T-cell (primary cell): ENCODE results near the gene SAMD7. TPM values are rescaled to one million over a fixed set of nuclear protein-coding genes. Genes with fewer than 3 reads are reported as not detected.

Source experiments
- ATAC-seq, 4 experiments: fragments of 200-7000 bp in 3 of 4; fragments of 150-1000 bp in 1 of 4; cut with Tn5 transposase; replicated peaks in 1 of 4; 1 replicate in 3 of 4; 2 replicates in 1 of 4; pipeline ENCODE4 v1.10.0; 2021; ENCODE audit warnings: moderate library complexity in 3 of 4, mild to moderate bottlenecking in 2 of 4, moderate number of reproducible peaks in 1 of 4
- CTCF ChIA-PET, 2 donors: fragments of 300-600 bp; sonication (Branson Sonifier 250); formaldehyde crosslinking; loops; one replicate each; lab custom pipeline; 2022; ENCODE audit warnings: antibody characterized with exemption in 2 of 2; lab: Charles Lee
- POLR2A ChIA-PET, 2 donors: fragments of 300-600 bp; sonication (Branson Sonifier 250); formaldehyde crosslinking; loops; one replicate each; lab custom pipeline; 2022; ENCODE audit warnings: antibody characterized with exemption in 2 of 2; lab: Charles Lee
- DNase-seq, 35 experiments: peaks; one replicate each; pipeline versions ENCODE4 v3.0.0 to v3.0.0-alpha.2; 2013 to 2023
- H3K27ac ChIP-seq: one replicate; pipeline ENCODE4 v1.5.1; 2013; ENCODE audit warnings: low read length
- H3K27me3 ChIP-seq, 2 experiments: replicated peaks in 1 of 2; 1 replicate in 1 of 2; 2 replicates in 1 of 2; pipeline versions ENCODE4 v1.6.1 to v1.7.0; 2013; ENCODE audit warnings: low read length in 1 of 2, mixed read lengths in 1 of 2; ENCODE audit not compliant: control insufficient read depth in 2 of 2, insufficient read depth in 2 of 2; ENCODE audit errors: extremely low read depth in 1 of 2
- H3K36me3 ChIP-seq, 2 donors: 1 replicate in 1 of 2; 2 replicates in 1 of 2; pipeline versions ENCODE4 v1.6.1 to v1.7.0; 2013; ENCODE audit warnings: low read length in 1 of 2; ENCODE audit not compliant: control insufficient read depth in 2 of 2, insufficient read depth in 1 of 2; ENCODE audit errors: extremely low read depth in 1 of 2
- H3K4me1 ChIP-seq, 2 experiments: 1 replicate in 1 of 2; 2 replicates in 1 of 2; pipeline versions ENCODE4 v1.6.1 to v1.7.0; 2013; ENCODE audit warnings: low read length in 2 of 2, mixed read lengths in 1 of 2; ENCODE audit not compliant: insufficient read depth in 2 of 2, control insufficient read depth in 1 of 2; ENCODE audit errors: extremely low read depth in 1 of 2
- H3K4me3 ChIP-seq, 2 donors: 1 replicate in 1 of 2; 2 replicates in 1 of 2; pipeline versions ENCODE4 v1.5.1 to v1.7.0; 2013; ENCODE audit warnings: mild to moderate bottlenecking in 2 of 2, low read length in 1 of 2, moderate library complexity in 1 of 2; ENCODE audit not compliant: control insufficient read depth in 1 of 2; ENCODE audit errors: extremely low read depth in 1 of 2
- H3K9me3 ChIP-seq: 2 replicates; pipeline ENCODE4 v1.7.0; 2013
- H3K27ac Mint-ChIP-seq, 2 donors: one replicate each; pipeline ENCODE4 v1.8.0; 2020 to 2021; ENCODE audit warnings: mild to moderate bottlenecking in 2 of 2, mixed read lengths in 2 of 2
- H3K27me3 Mint-ChIP-seq, 2 donors: one replicate each; pipeline ENCODE4 v1.8.0; 2021 to 2022; ENCODE audit warnings: mixed read lengths in 2 of 2
- H3K36me3 Mint-ChIP-seq: one replicate; pipeline ENCODE4 v1.8.0; 2021; ENCODE audit warnings: mixed read lengths
- H3K4me1 Mint-ChIP-seq, 3 donors: one replicate each; pipeline ENCODE4 v1.8.0; 2020 to 2022; ENCODE audit warnings: mixed read lengths in 3 of 3, mild to moderate bottlenecking in 1 of 3
- H3K4me3 Mint-ChIP-seq, 3 donors: one replicate each; pipeline ENCODE4 v1.8.0; 2020 to 2022; ENCODE audit warnings: mild to moderate bottlenecking in 3 of 3, mixed read lengths in 3 of 3, moderate library complexity in 3 of 3
- H3K9me3 Mint-ChIP-seq, 3 donors: one replicate each; pipeline ENCODE4 v1.8.0; 2020 to 2022; ENCODE audit warnings: mixed read lengths in 3 of 3
- WGBS: methylation state at CpG from one replicate; pipeline ENCODE4 v1.1.5; 2013; ENCODE audit warnings: missing lambda C conversion rate; ENCODE audit not compliant: insufficient coverage; 5-methylcytosine and 5-hydroxymethylcytosine counted together
- total RNA-seq, 35 experiments: library from RNA in 6 of 35; stranded (reverse) in 6 of 35; fragments of 120-200 nt in 1 of 35; gene quantifications; one replicate each; pipeline versions ENCODE4 v1.2.1 to v1.2.4 and lab custom pipeline; 2013 to 2026

The SAMD7 gene
- total RNA-seq (not detected), total RNA-seq (lab: John Stamatoyannopoulos, UW) (0 reads per million in 29 experiments)
- total RNA-seq (2013), result not detected

- Histone ChIP-seq H3K36me3 (no peaks in the 10 kb centered on the region), H3K4me1 (no peaks in the 10 kb centered on the region), H3K27ac (no peak within 1 kb of the TSS), H3K4me3 (no peak within 1 kb of the TSS), H3K27me3 (peaks cover 0 to 4% of the 10 kb centered on the region in 2 experiments), H3K9me3 (no peaks in the 10 kb centered on the region)
- no CpG with 5 or more reads among the region's 1 CpG for WGBS
- H3K9me3 Mint-ChIP-seq, result no peaks in the 10 kb centered on the region
- peaks cover 0 to 4% of the 10 kb centered on the region in 2 donors for H3K27me3 Mint-ChIP-seq
- ChIA-PET POLR2A (no interaction called here), CTCF (no interaction called here)
- H3K4me3 Mint-ChIP-seq, result no peak within 1 kb of the TSS
- H3K4me1 Mint-ChIP-seq, result peaks cover 0 to 6% (median 4%) of the 10 kb centered on the region in 3 donors
- H3K36me3 Mint-ChIP-seq, result no peaks in the 10 kb centered on the region
- no peak for DNase-seq
- no peak within 1 kb of the TSS for H3K27ac Mint-ChIP-seq
- no peak for ATAC-seq
Observed at GRCh38 chr3:169911272-169911671, at the start of gene SAMD7. TSS of gene SAMD7 (plus strand) at chr3:169911572. CDS start at chr3:169919499, 7,927 bp downstream.

GRCh38 chr3:169861871-169862270, 49.5 kb upstream of the SAMD7 start:
- peaks cover 24 to 29% (median 25%) of the 10 kb centered on the region in 3 donors for H3K4me1 Mint-ChIP-seq
- DNase-seq, result no peak

GRCh38 chr3:169863458-169863899, 47.9 kb upstream of the SAMD7 start:
- Mint-ChIP-seq H3K4me1 (peaks cover 24 to 29% (median 25%) of the 10 kb centered on the region in 3 donors), H3K27me3 (peaks cover 0 to 4% of the 10 kb centered on the region in 2 donors), H3K36me3 (no peaks in the 10 kb centered on the region), H3K4me3 (peak overlapping the region in 1 of 3 donors; percentile 47), H3K9me3 (no peaks in the 10 kb centered on the region), H3K27ac (peak overlapping the region in 1 of 2 donors; percentile 22)
- ChIA-PET POLR2A (no interaction called here), CTCF (interaction anchor here (0.6 to 1.5 kb wide), 11 partner anchors 10 to 223 kb away, joined by 3 to 4 read pairs (median 4); partner anchors contain the start of gene SEC62 (in 1 of the 2))
- no peak overlapping the region for H3K4me3 ChIP-seq
- peaks cover 17 to 26% of the 10 kb centered on the region in 2 experiments for H3K4me1 ChIP-seq
- no peaks in the 10 kb centered on the region for H3K36me3 ChIP-seq
- H3K27me3 ChIP-seq, result peaks cover 0 to 4% of the 10 kb centered on the region in 2 experiments
- H3K9me3 ChIP-seq, result no peaks in the 10 kb centered on the region
- DNase-seq (peak; percentile 7 to 86 (median 42)), ATAC-seq (peak; percentile 56 to 75 (median 60))
- 14% methylated on average over 1 of the region's 6 CpGs for WGBS
- H3K27ac ChIP-seq, result no peak overlapping the region

More at GRCh38 chr3:169861871-169862270, 49.5 kb upstream of the SAMD7 start:
- no peak for ATAC-seq
- WGBS, result 76% methylated on average over 3 of the region's 5 CpGs
- Histone ChIP-seq H3K27ac (no peak overlapping the region), H3K9me3 (no peaks in the 10 kb centered on the region), H3K27me3 (peaks cover 0 to 4% of the 10 kb centered on the region in 2 experiments), H3K4me1 (peaks cover 17 to 26% of the 10 kb centered on the region in 2 experiments), H3K4me3 (no peak overlapping the region), H3K36me3 (no peaks in the 10 kb centered on the region)
- Mint-ChIP-seq H3K27ac (no peak overlapping the region), H3K9me3 (no peaks in the 10 kb centered on the region), H3K36me3 (no peaks in the 10 kb centered on the region), H3K27me3 (peaks cover 0 to 4% of the 10 kb centered on the region in 2 donors), H3K4me3 (no peak overlapping the region)
- POLR2A ChIA-PET, result interaction anchor here in 1 of 2 donors (0.6 kb wide), 1 partner anchor 17 kb away, joined by 6 read pairs; no protein-coding TSS in a partner anchor
- CTCF ChIA-PET, result interaction anchor here (0.5 to 1.7 kb wide), 13 partner anchors 9 to 1012 kb away, joined by 3 to 9 read pairs (median 4); no protein-coding TSS in a partner anchor

GRCh38 chr3:169864270-169864669, 47.1 kb upstream of the SAMD7 start:
- no peaks in the 10 kb centered on the region for H3K9me3 ChIP-seq
- Mint-ChIP-seq H3K4me3 (no peak overlapping the region), H3K27ac (peak overlapping the region in 1 of 2 donors; percentile 44), H3K9me3 (no peaks in the 10 kb centered on the region), H3K36me3 (no peaks in the 10 kb centered on the region), H3K4me1 (peaks cover 24 to 29% (median 25%) of the 10 kb centered on the region in 3 donors), H3K27me3 (peaks cover 0 to 4% of the 10 kb centered on the region in 2 donors)
- ATAC-seq (no peak), DNase-seq (no peak)
- peaks cover 17 to 26% of the 10 kb centered on the region in 2 experiments for H3K4me1 ChIP-seq
- no peak overlapping the region for H3K27ac ChIP-seq
- ChIA-PET CTCF (interaction anchor here (0.7 to 1.5 kb wide), 4 partner anchors 23 to 946 kb away, joined by 3 to 5 read pairs (median 4); partner anchors contain the start of gene SEC62 (in 1 of the 2)), POLR2A (no interaction called here)
- no peak overlapping the region for H3K4me3 ChIP-seq
- peaks cover 0 to 4% of the 10 kb centered on the region in 2 experiments for H3K27me3 ChIP-seq
- no CpG with 5 or more reads among the region's 2 CpGs for WGBS
- no peaks in the 10 kb centered on the region for H3K36me3 ChIP-seq

- POLR2A ChIA-PET, result interaction anchor here in 1 of 2 donors (0.6 kb wide), 1 partner anchor 272 kb away, joined by 3 read pairs; no protein-coding TSS in a partner anchor
- no peaks in the 10 kb centered on the region for H3K9me3 Mint-ChIP-seq
- H3K27me3 ChIP-seq, result peaks cover 0 to 4% of the 10 kb centered on the region in 2 experiments
- H3K36me3 Mint-ChIP-seq, result no peaks in the 10 kb centered on the region
- H3K27me3 Mint-ChIP-seq, result peaks cover 0 to 4% of the 10 kb centered on the region in 2 donors
- WGBS, result 12% methylated on average over 4 of the region's 12 CpGs
- H3K4me1 Mint-ChIP-seq, result peaks cover 28 to 37% (median 29%) of the 10 kb centered on the region in 3 donors
- CTCF ChIA-PET, result interaction anchor here in 1 of 2 donors (0.8 kb wide), 2 partner anchors 171 to 285 kb away, joined by 3 read pairs; no protein-coding TSS in a partner anchor
- H3K4me1 ChIP-seq, result peaks cover 17 to 26% of the 10 kb centered on the region in 2 experiments
- peak overlapping the region; percentile 88 to 92 for H3K27ac Mint-ChIP-seq
- no peaks in the 10 kb centered on the region for H3K36me3 ChIP-seq
- no peaks in the 10 kb centered on the region for H3K9me3 ChIP-seq
- DNase-seq (peak in 10 of 35 experiments; percentile 1 to 29 (median 14)), ATAC-seq (peak; percentile 78 to 85 (median 83))
- H3K4me3 Mint-ChIP-seq, result peak overlapping the region in 2 of 3 donors; percentile 15 to 56
- H3K4me3 ChIP-seq, result no peak overlapping the region
- H3K27ac ChIP-seq, result no peak overlapping the region
Observed at GRCh38 chr3:169865176-169865767, 46.1 kb upstream of the SAMD7 start.

- 79% methylated on average over 2 of the region's 3 CpGs for WGBS
- ATAC-seq (no peak), DNase-seq (no peak)
- Mint-ChIP-seq H3K27me3 (peaks cover 0 to 3% of the 10 kb centered on the region in 2 donors), H3K36me3 (no peaks in the 10 kb centered on the region), H3K4me1 (peaks cover 45 to 53% (median 45%) of the 10 kb centered on the region in 3 donors), H3K9me3 (no peaks in the 10 kb centered on the region), H3K27ac (no peak overlapping the region), H3K4me3 (no peak overlapping the region)
- Histone ChIP-seq H3K36me3 (no peaks in the 10 kb centered on the region), H3K27me3 (peaks cover 0 to 4% of the 10 kb centered on the region in 2 experiments), H3K9me3 (no peaks in the 10 kb centered on the region), H3K4me1 (peaks cover 26 to 39% of the 10 kb centered on the region in 2 experiments), H3K4me3 (no peak overlapping the region), H3K27ac (no peak overlapping the region)
- POLR2A ChIA-PET, result no interaction called here
- CTCF ChIA-PET, result interaction anchor here (0.6 to 0.7 kb wide), 4 partner anchors 153 to 793 kb away, joined by 4 to 5 read pairs (median 4); no protein-coding TSS in a partner anchor
Observed at GRCh38 chr3:169867584-169868210, 43.7 kb upstream of the SAMD7 start.
